ENCODE data around the gene ACOX2.

Gene ACOX2

DNA sequence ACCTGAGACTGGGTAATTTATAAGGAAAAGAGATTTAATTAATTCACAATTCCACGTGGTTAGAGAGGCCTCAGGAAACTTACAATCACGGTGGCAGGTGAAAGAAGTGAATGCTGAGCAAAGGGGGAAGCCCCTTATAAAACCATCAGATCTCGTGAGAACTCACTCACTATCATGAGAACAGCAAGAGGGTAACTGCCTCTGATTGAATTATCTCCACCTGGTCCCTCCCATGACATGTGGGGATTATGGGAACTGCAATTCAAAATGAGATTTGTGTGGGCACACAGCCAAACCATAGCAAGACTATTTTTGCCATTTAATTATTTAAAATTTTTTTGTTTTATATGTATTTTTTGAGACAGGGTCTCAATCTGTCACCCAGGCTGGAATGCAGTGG is 72.1 kb downstream of the ACOX2 start:
- H3K9ac ChIP-seq (ENCODE audit: low read length): no peak overlapping the region
- no peaks in the 10 kb centered on the region; the same call in 1 of the 2 replicates for H3K27me3 ChIP-seq (ENCODE audit: insufficient read depth, low read length)
- no peaks in the 10 kb centered on the region for H3K9me3 ChIP-seq (ENCODE audit: low read length)
- H3K4me1 ChIP-seq (ENCODE audit: insufficient read depth, low read length, severe bottlenecking): no peaks in the 10 kb centered on the region
- TF ChIP-seq EZH2 (IDR thresholded peaks at IDR 0.05; ENCODE audit: borderline replicate concordance, low read length): no peak
- TF ChIP-seq, protein P1, sequence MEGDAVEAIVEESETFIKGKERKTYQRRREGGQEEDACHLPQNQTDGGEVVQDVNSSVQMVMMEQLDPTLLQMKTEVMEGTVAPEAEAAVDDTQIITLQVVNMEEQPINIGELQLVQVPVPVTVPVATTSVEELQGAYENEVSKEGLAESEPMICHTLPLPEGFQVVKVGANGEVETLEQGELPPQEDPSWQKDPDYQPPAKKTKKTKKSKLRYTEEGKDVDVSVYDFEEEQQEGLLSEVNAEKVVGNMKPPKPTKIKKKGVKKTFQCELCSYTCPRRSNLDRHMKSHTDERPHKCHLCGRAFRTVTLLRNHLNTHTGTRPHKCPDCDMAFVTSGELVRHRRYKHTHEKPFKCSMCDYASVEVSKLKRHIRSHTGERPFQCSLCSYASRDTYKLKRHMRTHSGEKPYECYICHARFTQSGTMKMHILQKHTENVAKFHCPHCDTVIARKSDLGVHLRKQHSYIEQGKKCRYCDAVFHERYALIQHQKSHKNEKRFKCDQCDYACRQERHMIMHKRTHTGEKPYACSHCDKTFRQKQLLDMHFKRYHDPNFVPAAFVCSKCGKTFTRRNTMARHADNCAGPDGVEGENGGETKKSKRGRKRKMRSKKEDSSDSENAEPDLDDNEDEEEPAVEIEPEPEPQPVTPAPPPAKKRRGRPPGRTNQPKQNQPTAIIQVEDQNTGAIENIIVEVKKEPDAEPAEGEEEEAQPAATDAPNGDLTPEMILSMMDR (IDR thresholded peaks at IDR 0.05; ENCODE audit: low read length): no peak
- no peaks in the 10 kb centered on the region for H3K79me2 ChIP-seq (ENCODE audit: insufficient read depth, low read length)
- no peak overlapping the region for H3K4me2 ChIP-seq (ENCODE audit: low read length)
- no peak overlapping the region for H3K27ac ChIP-seq (ENCODE audit: low read depth, low read length, poor library complexity, severe bottlenecking)
- no peaks in the 10 kb centered on the region for H3K9me2 ChIP-seq (ENCODE audit: low read depth, low read length)
- no peaks in the 10 kb centered on the region for H3K36me3 ChIP-seq (ENCODE audit: insufficient read depth, low read length)
- H3F3A ChIP-seq (ENCODE audit: insufficient read depth, low read length): no peaks in the 10 kb centered on the region
- no peaks in the 10 kb centered on the region for H4K20me1 ChIP-seq (ENCODE audit: insufficient read depth, low read length)
- no peak overlapping the region for H3K4me3 ChIP-seq (ENCODE audit: low read depth, low read length, poor library complexity, severe bottlenecking)
- no peak overlapping the region for H2AFZ ChIP-seq (ENCODE audit: low read length)

GRCh38 chr3:58463942-58464271 is 73.1 kb downstream of the ACOX2 start:
- no peaks in the 10 kb centered on the region for H3K79me2 ChIP-seq (ENCODE audit: insufficient read depth, low read length)
- H3K9me2 ChIP-seq (ENCODE audit: low read depth, low read length): no peaks in the 10 kb centered on the region
- H3K4me2 ChIP-seq (ENCODE audit: low read length): no peak overlapping the region
- no peak overlapping the region for H2AFZ ChIP-seq (ENCODE audit: low read length)
- no peaks in the 10 kb centered on the region for H3K36me3 ChIP-seq (ENCODE audit: insufficient read depth, low read length)
- no peaks in the 10 kb centered on the region for H4K20me1 ChIP-seq (ENCODE audit: insufficient read depth, low read length)
- H3K9ac ChIP-seq (ENCODE audit: low read length): no peak overlapping the region
- no peaks in the 10 kb centered on the region for H3F3A ChIP-seq (ENCODE audit: insufficient read depth, low read length)
- H3K9me3 ChIP-seq (ENCODE audit: low read length): no peaks in the 10 kb centered on the region
- no peak overlapping the region for H3K27ac ChIP-seq (ENCODE audit: low read depth, low read length, poor library complexity, severe bottlenecking)
- H3K27me3 ChIP-seq (ENCODE audit: insufficient read depth, low read length): no peaks in the 10 kb centered on the region
- H3K4me3 ChIP-seq (ENCODE audit: low read depth, low read length, poor library complexity, severe bottlenecking): no peak overlapping the region
- H3K4me1 ChIP-seq (ENCODE audit: insufficient read depth, low read length, severe bottlenecking): no peaks in the 10 kb centered on the region
- TF ChIP-seq EZH2 (IDR thresholded peaks at IDR 0.05; ENCODE audit: borderline replicate concordance, low read length): no peak
- TF ChIP-seq, protein P1 (IDR thresholded peaks at IDR 0.05; ENCODE audit: low read length): no peak

DNA sequence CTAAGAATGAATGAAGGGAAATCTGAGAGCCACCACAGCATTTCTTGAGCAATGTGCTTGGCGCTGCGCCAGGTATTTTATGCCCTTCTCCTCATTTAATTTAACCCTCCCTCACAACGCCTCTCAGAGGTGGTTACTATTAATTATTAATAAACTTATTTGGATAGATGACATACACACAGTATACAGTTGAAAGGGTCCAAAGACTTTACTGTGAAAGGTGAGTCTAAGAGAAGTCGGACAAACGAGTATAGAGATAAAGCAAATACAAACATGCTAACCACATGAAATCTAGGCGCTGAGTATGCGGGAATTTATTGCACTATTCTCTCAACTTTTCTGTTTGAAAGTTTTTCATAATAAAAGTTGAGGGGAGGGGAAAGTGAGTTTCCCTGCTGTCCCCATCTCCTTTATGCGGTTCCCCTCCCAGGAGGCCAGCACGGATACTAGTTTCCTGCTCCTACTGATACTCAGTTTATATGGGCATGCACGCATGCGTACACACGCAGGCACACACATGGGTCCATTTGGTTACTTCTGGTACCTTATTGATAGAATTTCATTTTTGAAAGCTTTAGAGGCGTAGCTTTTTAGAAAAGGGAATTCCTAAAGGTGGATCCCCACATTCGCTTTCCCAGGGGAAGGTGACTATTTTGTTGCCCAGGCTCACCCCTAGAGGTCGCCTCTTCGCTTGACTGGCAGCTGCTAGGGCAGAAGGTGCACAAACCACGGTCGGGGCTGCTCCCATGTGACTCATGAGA is 73.6 kb downstream of the ACOX2 start:
- Histone ChIP-seq H3K4me2 (ENCODE audit: low read length) (no peak overlapping the region), H3K4me3 (ENCODE audit: low read depth, low read length, poor library complexity, severe bottlenecking) (no peak overlapping the region), H4K20me1 (ENCODE audit: insufficient read depth, low read length) (no peaks in the 10 kb centered on the region), H3K9me3 (ENCODE audit: low read length) (no peaks in the 10 kb centered on the region), H3K27me3 (ENCODE audit: insufficient read depth, low read length) (no peaks in the 10 kb centered on the region), H2AFZ (ENCODE audit: low read length) (no peak overlapping the region), H3K79me2 (ENCODE audit: insufficient read depth, low read length) (no peaks in the 10 kb centered on the region), H3F3A (ENCODE audit: insufficient read depth, low read length) (no peaks in the 10 kb centered on the region), H3K36me3 (ENCODE audit: insufficient read depth, low read length) (no peaks in the 10 kb centered on the region), H3K9ac (ENCODE audit: low read length) (no peak overlapping the region), H3K4me1 (ENCODE audit: insufficient read depth, low read length, severe bottlenecking) (no peaks in the 10 kb centered on the region), H3K9me2 (ENCODE audit: low read depth, low read length) (no peaks in the 10 kb centered on the region), H3K27ac (ENCODE audit: low read depth, low read length, poor library complexity, severe bottlenecking) (no peak overlapping the region)
- TF ChIP-seq, protein P1 (IDR thresholded peaks at IDR 0.05; ENCODE audit: low read length): peak; percentile 93
- no peak for TF ChIP-seq EZH2 (IDR thresholded peaks at IDR 0.05; ENCODE audit: borderline replicate concordance, low read length)
